Upper lobe of left lung (tissue), 4 donors: ENCODE measurements around the gene CABLES2.

Experiments used
- POLR2AphosphoS5 ChIP-seq, 2 donors: sonication (generic); formaldehyde crosslinking; IDR thresholded peaks; one replicate each; pipeline ENCODE4 v1.5.1; 2017; ENCODE audit warnings: antibody characterized with exemption in 2 of 2
- TF ChIP-seq, protein P1 (sequence below), 6 experiments: fragments of 450-650 bp in 4 of 6; fragments of 200-600 bp in 2 of 6; sonication (generic) in 2 of 6; IDR thresholded peaks; one replicate each; pipeline ENCODE4 v1.5.1; 2016 to 2019; ENCODE audit warnings: antibody characterized with exemption in 6 of 6

DNA sequence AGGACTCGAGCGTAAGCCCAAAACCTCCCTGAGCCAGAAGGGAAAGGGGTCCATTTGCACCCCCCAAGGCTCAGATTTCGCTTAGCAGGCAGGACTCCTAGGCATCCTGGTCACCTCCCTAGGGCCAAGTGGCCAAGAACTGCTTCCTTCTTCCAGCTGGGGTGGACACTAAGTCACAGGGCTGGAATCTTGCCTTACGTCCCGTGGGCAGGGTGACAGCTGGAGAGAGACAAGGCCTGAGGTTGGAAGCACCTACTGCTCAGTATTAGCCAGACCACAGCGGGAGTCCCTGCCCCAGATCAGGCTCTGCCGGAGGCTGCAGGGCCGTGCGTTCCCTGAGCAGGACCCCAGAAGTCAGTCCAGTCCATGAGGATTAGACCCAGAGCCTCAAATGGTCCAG, 59.6 kb downstream of the CABLES2 start:
- TF ChIP-seq, protein P1, sequence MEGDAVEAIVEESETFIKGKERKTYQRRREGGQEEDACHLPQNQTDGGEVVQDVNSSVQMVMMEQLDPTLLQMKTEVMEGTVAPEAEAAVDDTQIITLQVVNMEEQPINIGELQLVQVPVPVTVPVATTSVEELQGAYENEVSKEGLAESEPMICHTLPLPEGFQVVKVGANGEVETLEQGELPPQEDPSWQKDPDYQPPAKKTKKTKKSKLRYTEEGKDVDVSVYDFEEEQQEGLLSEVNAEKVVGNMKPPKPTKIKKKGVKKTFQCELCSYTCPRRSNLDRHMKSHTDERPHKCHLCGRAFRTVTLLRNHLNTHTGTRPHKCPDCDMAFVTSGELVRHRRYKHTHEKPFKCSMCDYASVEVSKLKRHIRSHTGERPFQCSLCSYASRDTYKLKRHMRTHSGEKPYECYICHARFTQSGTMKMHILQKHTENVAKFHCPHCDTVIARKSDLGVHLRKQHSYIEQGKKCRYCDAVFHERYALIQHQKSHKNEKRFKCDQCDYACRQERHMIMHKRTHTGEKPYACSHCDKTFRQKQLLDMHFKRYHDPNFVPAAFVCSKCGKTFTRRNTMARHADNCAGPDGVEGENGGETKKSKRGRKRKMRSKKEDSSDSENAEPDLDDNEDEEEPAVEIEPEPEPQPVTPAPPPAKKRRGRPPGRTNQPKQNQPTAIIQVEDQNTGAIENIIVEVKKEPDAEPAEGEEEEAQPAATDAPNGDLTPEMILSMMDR (IDR thresholded peaks at IDR 0.05) = no peak
- TF ChIP-seq POLR2AphosphoS5 (IDR thresholded peaks at IDR 0.05) = no peak
